Type B pancreatic cell (in vitro differentiated cells): Measurements from ENCODE around the gene TOP3B. TPM values are rescaled to one million over a fixed set of nuclear protein-coding genes. Genes with fewer than 3 reads are reported as not detected.

ENCODE experiments used
- DNase-seq: peaks from one replicate; pipeline ENCODE4 v3.0.0; 2021; ENCODE audit warnings: mixed read lengths; ENCODE audit not compliant: unreplicated experiment; ENCODE audit errors: extremely low spot score
- H3K27ac Mint-ChIP-seq: 2 replicates; pipeline ENCODE4 v1.8.0; 2021; ENCODE audit warnings: mild to moderate bottlenecking, mixed read lengths
- H3K27me3 Mint-ChIP-seq: 2 replicates; pipeline ENCODE4 v1.8.0; 2021; ENCODE audit warnings: mixed read lengths
- H3K36me3 Mint-ChIP-seq: 2 replicates; pipeline ENCODE4 v1.8.0; 2021; ENCODE audit warnings: mixed read lengths
- H3K4me1 Mint-ChIP-seq: one replicate; pipeline ENCODE4 v1.8.0; 2021; ENCODE audit warnings: mixed read lengths; ENCODE audit not compliant: unreplicated experiment
- H3K4me3 Mint-ChIP-seq: 2 replicates; pipeline ENCODE4 v1.8.0; 2021; ENCODE audit warnings: mild to moderate bottlenecking, mixed read lengths
- H3K9me3 Mint-ChIP-seq: 2 replicates; pipeline ENCODE4 v1.8.0; 2021; ENCODE audit warnings: mixed read lengths
- long read RNA-seq: library from polyadenylated mRNA; unstranded; transcript quantifications from one replicate; pipeline ENCODE4 v2.0.0, GENCODE V29; 2020
- total RNA-seq: library from RNA; stranded (reverse); gene quantifications from 2 replicates; pipeline ENCODE4 v1.2.1, GENCODE V29; 2021; ENCODE audit warnings: low replicate concordance
- TF ChIP-seq, protein P1 (sequence below): fragments of 200-600 bp; sonication (generic); conservative IDR thresholded peaks from 2 replicates; pipeline ENCODE4 v1.5.0; 2021; ENCODE audit warnings: antibody characterized with exemption, mild to moderate bottlenecking

TOP3B gene, protein sequence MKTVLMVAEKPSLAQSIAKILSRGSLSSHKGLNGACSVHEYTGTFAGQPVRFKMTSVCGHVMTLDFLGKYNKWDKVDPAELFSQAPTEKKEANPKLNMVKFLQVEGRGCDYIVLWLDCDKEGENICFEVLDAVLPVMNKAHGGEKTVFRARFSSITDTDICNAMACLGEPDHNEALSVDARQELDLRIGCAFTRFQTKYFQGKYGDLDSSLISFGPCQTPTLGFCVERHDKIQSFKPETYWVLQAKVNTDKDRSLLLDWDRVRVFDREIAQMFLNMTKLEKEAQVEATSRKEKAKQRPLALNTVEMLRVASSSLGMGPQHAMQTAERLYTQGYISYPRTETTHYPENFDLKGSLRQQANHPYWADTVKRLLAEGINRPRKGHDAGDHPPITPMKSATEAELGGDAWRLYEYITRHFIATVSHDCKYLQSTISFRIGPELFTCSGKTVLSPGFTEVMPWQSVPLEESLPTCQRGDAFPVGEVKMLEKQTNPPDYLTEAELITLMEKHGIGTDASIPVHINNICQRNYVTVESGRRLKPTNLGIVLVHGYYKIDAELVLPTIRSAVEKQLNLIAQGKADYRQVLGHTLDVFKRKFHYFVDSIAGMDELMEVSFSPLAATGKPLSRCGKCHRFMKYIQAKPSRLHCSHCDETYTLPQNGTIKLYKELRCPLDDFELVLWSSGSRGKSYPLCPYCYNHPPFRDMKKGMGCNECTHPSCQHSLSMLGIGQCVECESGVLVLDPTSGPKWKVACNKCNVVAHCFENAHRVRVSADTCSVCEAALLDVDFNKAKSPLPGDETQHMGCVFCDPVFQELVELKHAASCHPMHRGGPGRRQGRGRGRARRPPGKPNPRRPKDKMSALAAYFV
- total RNA-seq: 47.7 and 66.3 TPM in 2 replicates
- long read RNA-seq, transcript TOP3B-201 (18 exons, 2,863 nt): major isoform, 11 of 31 reads
- long read RNA-seq, partial matches to known transcripts: 5 of 31 reads
- long read RNA-seq, other reads (novel, unspliced or antisense): 12 of 31 reads

DNA sequence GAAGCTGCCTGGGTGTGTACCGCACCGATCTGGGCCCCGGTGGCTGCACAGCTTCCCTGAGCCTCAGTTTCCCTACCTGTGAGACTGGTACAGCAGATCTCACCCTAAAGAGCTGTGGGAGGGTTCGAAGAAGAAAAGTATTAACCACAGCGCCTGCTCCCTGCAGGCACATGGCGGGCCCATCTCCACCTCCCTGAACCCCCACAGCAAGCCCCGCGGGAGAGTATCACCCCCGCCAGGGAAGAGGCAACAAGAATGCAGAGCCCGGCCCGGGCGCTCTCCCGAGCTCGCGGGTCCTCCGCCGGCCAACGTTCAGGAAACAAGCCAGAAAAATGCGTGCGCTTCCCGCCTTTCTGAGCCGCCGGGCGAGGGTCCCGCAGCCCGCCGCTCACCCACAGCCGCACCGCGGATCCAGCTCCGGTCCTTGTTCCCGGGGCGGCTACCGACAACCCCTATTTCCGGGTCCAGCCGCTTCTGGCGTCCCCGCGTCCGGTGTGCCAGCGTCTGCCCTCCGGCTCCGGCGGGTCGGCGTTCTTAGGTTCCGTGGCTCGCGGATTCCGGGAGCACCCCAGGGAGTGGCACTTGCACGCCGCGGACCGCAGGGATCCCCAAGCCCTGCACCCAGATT is at the start of gene TOP3B:
Gene TOP3B, minus strand, starts transcription at position 450 of the 628 bp plus-strand sequence. CDS start 7,078 bp downstream, outside the sequence.
- Mint-ChIP-seq H3K9me3 (no peaks in the 10 kb centered on the region), H3K27ac (peak within 1 kb of the TSS; percentile 75), H3K27me3 (no peaks in the 10 kb centered on the region), H3K4me3 (peak within 1 kb of the TSS; percentile 90), H3K4me1 (peaks cover 15% of the 10 kb centered on the region), H3K36me3 (no peaks in the 10 kb centered on the region)
- TF ChIP-seq, protein P1, sequence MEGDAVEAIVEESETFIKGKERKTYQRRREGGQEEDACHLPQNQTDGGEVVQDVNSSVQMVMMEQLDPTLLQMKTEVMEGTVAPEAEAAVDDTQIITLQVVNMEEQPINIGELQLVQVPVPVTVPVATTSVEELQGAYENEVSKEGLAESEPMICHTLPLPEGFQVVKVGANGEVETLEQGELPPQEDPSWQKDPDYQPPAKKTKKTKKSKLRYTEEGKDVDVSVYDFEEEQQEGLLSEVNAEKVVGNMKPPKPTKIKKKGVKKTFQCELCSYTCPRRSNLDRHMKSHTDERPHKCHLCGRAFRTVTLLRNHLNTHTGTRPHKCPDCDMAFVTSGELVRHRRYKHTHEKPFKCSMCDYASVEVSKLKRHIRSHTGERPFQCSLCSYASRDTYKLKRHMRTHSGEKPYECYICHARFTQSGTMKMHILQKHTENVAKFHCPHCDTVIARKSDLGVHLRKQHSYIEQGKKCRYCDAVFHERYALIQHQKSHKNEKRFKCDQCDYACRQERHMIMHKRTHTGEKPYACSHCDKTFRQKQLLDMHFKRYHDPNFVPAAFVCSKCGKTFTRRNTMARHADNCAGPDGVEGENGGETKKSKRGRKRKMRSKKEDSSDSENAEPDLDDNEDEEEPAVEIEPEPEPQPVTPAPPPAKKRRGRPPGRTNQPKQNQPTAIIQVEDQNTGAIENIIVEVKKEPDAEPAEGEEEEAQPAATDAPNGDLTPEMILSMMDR: no peak
- peak; percentile 86 for DNase-seq

DNA sequence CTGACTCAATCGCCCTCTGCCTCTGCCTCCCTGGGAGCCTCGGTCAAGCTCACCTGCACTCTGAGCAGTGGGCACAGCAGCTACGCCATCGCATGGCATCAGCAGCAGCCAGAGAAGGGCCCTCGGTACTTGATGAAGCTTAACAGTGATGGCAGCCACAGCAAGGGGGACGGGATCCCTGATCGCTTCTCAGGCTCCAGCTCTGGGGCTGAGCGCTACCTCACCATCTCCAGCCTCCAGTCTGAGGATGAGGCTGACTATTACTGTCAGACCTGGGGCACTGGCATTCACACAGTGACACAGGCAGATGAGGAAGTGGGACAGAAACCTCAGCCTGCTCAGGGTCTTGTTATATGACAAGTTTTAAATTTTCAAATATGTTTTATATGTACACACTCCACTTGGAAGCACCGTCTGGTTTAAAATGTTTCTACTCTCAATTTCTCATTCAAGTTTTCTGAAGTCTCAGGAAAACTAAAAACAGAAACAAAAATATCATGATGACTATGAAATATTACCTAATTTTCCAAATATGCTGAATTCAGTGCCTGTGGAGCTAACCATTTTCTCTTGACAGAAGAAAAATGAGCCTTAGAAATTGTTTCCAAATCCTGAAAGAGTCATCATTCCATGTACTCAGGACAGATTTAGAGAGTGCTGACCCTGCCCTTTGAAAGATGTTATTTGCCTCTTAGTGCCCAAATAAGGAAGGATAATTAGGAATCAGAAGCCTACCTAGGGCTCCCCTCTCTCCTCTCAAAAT is 48.8 kb upstream of the TOP3B start:
- Mint-ChIP-seq H3K27me3 (peaks cover 20% of the 10 kb centered on the region), H3K27ac (peak overlapping the region; percentile 11), H3K4me1 (no peaks in the 10 kb centered on the region), H3K9me3 (no peaks in the 10 kb centered on the region), H3K36me3 (no peaks in the 10 kb centered on the region), H3K4me3 (no peak overlapping the region)
- TF ChIP-seq, protein P1: no peak
- DNase-seq: no peak

DNA sequence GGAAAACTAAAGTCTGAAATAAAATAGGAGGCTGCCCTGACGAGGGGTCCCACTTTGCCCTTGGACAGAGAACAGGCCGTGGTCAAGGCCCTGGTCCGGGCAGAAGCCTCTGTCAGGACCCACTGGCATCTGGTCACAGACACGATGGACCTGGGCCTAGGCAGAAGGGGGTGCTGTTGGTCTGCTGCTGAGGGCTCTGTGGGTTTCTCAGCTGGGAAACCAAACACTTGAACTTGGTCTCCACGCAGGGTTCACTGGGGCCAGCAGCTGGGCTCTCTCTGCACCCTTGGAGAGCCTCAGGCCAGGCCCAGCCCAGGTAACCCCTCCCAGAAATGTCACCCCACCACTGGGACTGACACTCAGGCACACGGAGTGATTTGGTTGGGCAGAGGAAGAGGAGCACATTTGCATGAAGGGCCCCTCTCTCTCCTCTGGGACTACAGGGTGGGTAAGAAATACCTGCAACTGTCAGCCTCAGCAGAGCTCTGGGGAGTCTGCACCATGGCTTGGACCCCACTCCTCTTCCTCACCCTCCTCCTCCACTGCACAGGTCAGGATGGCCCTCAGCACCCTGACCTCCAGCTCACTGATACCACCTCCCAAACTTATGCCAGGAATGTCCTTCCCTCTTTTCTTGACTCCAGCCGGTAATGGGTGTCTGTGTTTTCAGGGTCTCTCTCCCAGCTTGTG is 48.1 kb upstream of the TOP3B start:
- Mint-ChIP-seq H3K27me3 (peaks cover 15% of the 10 kb centered on the region), H3K36me3 (no peaks in the 10 kb centered on the region), H3K4me3 (no peak overlapping the region), H3K9me3 (no peaks in the 10 kb centered on the region), H3K4me1 (no peaks in the 10 kb centered on the region), H3K27ac (peak overlapping the region; percentile 11)
- TF ChIP-seq, protein P1: peak; percentile 50
- no peak for DNase-seq

DNA sequence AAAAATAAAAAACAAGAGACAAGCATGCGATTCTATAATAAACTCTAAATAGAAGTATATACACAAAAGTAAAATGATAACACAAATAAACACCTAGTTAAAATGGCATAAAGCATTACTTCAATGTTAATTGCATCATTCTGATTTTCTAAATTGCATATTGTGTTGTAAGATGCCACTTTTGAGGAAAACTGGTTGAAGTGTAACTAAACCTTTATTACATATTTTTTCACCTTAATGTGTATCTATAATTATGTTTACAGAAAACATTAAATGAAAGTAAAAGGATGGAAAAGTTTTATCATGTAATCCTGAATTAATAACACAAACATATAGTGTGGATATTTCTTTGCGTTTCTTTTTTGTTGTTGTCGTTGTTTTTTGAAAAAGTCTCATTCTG is 45.4 kb upstream of the TOP3B start:
- H3K27ac Mint-ChIP-seq: no peak overlapping the region
- TF ChIP-seq, protein P1: no peak
- H3K4me3 Mint-ChIP-seq: no peak overlapping the region
- no peaks in the 10 kb centered on the region for H3K4me1 Mint-ChIP-seq
- H3K27me3 Mint-ChIP-seq: no peaks in the 10 kb centered on the region
- H3K36me3 Mint-ChIP-seq: no peaks in the 10 kb centered on the region
- H3K9me3 Mint-ChIP-seq: no peaks in the 10 kb centered on the region
- DNase-seq: no peak
